ENCODE data around the gene IRAK1.
"Not testable (repeated sequence)": the region's sequence is repeated elsewhere in the genome, so short reads cannot be mapped to it uniquely, and the experiment has no call there.

IRAK1 gene

GRCh38 chrX:153993978-153994377, 25.7 kb downstream of the IRAK1 start:
- no peak for DNase-seq

- no peak for DNase-seq
Measured at GRCh38 chrX:153993079-153993478, 26.6 kb downstream of the IRAK1 start.

GRCh38 chrX:153992180-153992579, 27.5 kb downstream of the IRAK1 start:
- DNase-seq = no peak

- DNase-seq = no peak
Measured at GRCh38 chrX:153991013-153991580, 28.6 kb downstream of the IRAK1 start.

- no peak for DNase-seq
Measured at GRCh38 chrX:153989973-153990655, 29.6 kb downstream of the IRAK1 start.

GRCh38 chrX:153988493-153988892, 31.2 kb downstream of the IRAK1 start:
- DNase-seq = no peak

- no peak for DNase-seq
Measured at GRCh38 chrX:153984351-153985178, 35.1 kb downstream of the IRAK1 start.

- DNase-seq = no peak
Measured at GRCh38 chrX:153983321-153983801, 36.3 kb downstream of the IRAK1 start.

- no peak for DNase-seq
Measured at GRCh38 chrX:153981771-153982533, 37.8 kb downstream of the IRAK1 start.

- DNase-seq = no peak
Measured at GRCh38 chrX:153981231-153981630, 38.5 kb downstream of the IRAK1 start.

GRCh38 chrX:153980394-153980793, 39.3 kb downstream of the IRAK1 start:
- not testable (repeated sequence) for DNase-seq

- DNase-seq = no peak
Measured at GRCh38 chrX:153974726-153975286, 44.9 kb downstream of the IRAK1 start.

GRCh38 chrX:153974003-153974725, 45.5 kb downstream of the IRAK1 start:
- peak; percentile 16 for DNase-seq

GRCh38 chrX:153973127-153974002, 46.3 kb downstream of the IRAK1 start:
- DNase-seq = peak; percentile 16

- DNase-seq = peak; percentile 89
Measured at GRCh38 chrX:153972368-153973126, 47.2 kb downstream of the IRAK1 start, which contains the start of gene TMEM187. Gene TMEM187 (plus strand): TSS chrX:153972754. CDS start chrX:153982063, 9,309 bp downstream.

GRCh38 chrX:153971450-153972367, 48.0 kb downstream of the IRAK1 start, which contains the start of gene HCFC1:
Gene HCFC1 (minus strand): TSS chrX:153971818. CDS start chrX:153970840, 978 bp downstream.
- peak; percentile 95 for DNase-seq

- peak; percentile 91 for DNase-seq
Measured at GRCh38 chrX:153971124-153971449, 48.6 kb downstream of the IRAK1 start.

GRCh38 chrX:153970357-153971123, 49.2 kb downstream of the IRAK1 start:
- peak; percentile 81 for DNase-seq
